DND-41 (cell line): ENCODE results near the gene TADA2B.

ENCODE experiments used
- ATAC-seq: fragments of 200-7000 bp; cut with Tn5 transposase; 3 replicates; pipeline ENCODE4 v1.9.1; 2021; ENCODE audit warnings: low read depth; ENCODE audit not compliant: insufficient read depth
- DNase-seq: peaks from one replicate; pipeline ENCODE4 v3.0.0-alpha.2; 2020
- H2AFZ ChIP-seq: 2 replicates; pipeline ENCODE4 v1.6.0; 2012; ENCODE audit warnings: low read depth, low read length
- H3K27ac ChIP-seq: 2 replicates; pipeline ENCODE4 v1.5.1; 2012; ENCODE audit warnings: low read length, inconsistent platforms
- H3K27me3 ChIP-seq: fragments of 200-600 bp; sonication (generic); 2 replicates; pipeline ENCODE4 v1.6.0; 2012; ENCODE audit warnings: low read length, mild to moderate bottlenecking, inconsistent platforms; ENCODE audit not compliant: insufficient read depth, poor library complexity
- H3K36me3 ChIP-seq: 2 replicates; pipeline ENCODE4 v1.5.1; 2012; ENCODE audit warnings: low read length, inconsistent platforms; ENCODE audit not compliant: insufficient read depth
- H3K4me1 ChIP-seq: 2 replicates; pipeline ENCODE4 v1.5.1; 2012; ENCODE audit warnings: mild to moderate bottlenecking, low read length; ENCODE audit not compliant: insufficient read depth
- H3K4me2 ChIP-seq: 2 replicates; pipeline ENCODE4 v1.6.0; 2012; ENCODE audit warnings: mild to moderate bottlenecking, moderate library complexity, low read length, inconsistent platforms; ENCODE audit not compliant: insufficient read depth
- H3K4me3 ChIP-seq, 2 experiments: fragments of 200-600 bp in 1 of 2; shearing (Covaris generic) in 1 of 2; 2 replicates each; pipeline ENCODE4 v1.5.1; 2012 to 2016; ENCODE audit warnings: inconsistent platforms in 2 of 2, low read length in 2 of 2, mild to moderate bottlenecking in 2 of 2, low read depth in 1 of 2, moderate library complexity in 1 of 2
- H3K79me2 ChIP-seq: 2 replicates; pipeline ENCODE4 v1.6.0; 2012; ENCODE audit warnings: low read length, inconsistent platforms; ENCODE audit not compliant: insufficient read depth
- H3K9ac ChIP-seq: 2 replicates; pipeline ENCODE4 v1.6.0; 2012; ENCODE audit warnings: low read depth, mild to moderate bottlenecking, inconsistent platforms, low read length, moderate library complexity
- H3K9me3 ChIP-seq: 2 replicates; pipeline ENCODE4 v1.5.1; 2012; ENCODE audit warnings: low read length, moderate library complexity, mild to moderate bottlenecking, inconsistent platforms; ENCODE audit not compliant: insufficient read depth, severe bottlenecking
- H4K20me1 ChIP-seq: 2 replicates; pipeline ENCODE4 v1.6.0; 2012; ENCODE audit warnings: low read length; ENCODE audit not compliant: insufficient read depth
- EZH2 ChIP-seq: IDR thresholded peaks from 3 replicates; pipeline ENCODE4 v1.6.1; 2012; ENCODE audit warnings: borderline replicate concordance, low read depth, mild to moderate bottlenecking, moderate library complexity, low read length, inconsistent platforms; ENCODE audit not compliant: severe bottlenecking
- TF ChIP-seq, protein P1 (sequence below): IDR thresholded peaks from 2 replicates; pipeline ENCODE4 v1.5.1; 2012; ENCODE audit warnings: borderline replicate concordance, low read length, moderate library complexity, mild to moderate bottlenecking; ENCODE audit not compliant: poor library complexity, severe bottlenecking; ENCODE audit errors: extremely low read depth

TADA2B gene, protein sequence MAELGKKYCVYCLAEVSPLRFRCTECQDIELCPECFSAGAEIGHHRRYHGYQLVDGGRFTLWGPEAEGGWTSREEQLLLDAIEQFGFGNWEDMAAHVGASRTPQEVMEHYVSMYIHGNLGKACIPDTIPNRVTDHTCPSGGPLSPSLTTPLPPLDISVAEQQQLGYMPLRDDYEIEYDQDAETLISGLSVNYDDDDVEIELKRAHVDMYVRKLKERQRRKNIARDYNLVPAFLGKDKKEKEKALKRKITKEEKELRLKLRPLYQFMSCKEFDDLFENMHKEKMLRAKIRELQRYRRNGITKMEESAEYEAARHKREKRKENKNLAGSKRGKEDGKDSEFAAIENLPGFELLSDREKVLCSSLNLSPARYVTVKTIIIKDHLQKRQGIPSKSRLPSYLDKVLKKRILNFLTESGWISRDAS

DNA sequence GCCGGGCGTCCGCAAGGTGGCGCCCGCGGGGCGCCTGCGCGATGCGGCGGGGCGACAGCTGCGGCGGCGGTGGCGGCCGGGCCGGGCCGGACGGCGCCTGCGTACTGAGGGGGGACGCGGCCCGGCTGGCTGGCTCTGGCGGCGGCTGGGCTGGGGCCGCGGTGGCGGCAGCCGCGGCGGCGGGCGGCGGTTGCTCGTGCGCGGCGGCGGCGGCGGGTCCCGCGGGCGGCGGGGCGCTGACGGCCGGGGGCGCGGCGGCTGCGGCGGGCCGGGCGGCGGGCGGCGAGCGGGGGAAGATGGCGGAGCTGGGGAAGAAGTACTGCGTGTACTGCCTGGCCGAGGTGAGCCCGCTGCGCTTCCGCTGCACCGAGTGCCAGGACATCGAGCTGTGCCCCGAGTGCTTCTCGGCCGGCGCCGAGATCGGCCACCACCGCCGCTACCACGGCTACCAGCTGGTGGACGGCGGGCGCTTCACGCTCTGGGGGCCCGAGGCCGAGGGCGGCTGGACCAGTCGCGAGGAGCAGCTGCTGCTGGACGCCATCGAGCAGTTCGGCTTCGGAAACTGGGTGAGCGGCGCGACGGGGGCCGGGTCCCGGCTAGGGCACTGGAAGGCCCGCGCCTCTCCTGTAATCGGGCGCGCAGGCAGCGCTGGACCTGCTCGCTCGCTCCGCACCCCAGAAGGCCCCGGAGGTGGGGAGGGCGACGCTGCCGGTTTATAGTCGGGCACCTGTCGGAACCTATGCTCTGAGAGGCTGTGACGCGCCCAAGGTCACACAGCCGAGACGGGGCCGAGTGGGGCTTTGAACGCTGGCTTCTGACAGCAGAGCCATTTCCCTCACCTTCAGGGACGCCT, at the start of gene TADA2B:
TSS of gene TADA2B (plus strand) at position 89 of the 853 bp plus-strand sequence. CDS start at position 297, 208 bp downstream.
- Histone ChIP-seq H4K20me1 (peaks cover 36% of the 10 kb centered on the region), H2AFZ (peak within 1 kb of the TSS; percentile 98), H3K9ac (peak within 1 kb of the TSS; percentile 97), H3K27ac (peak within 1 kb of the TSS; percentile 83), H3K4me2 (peak within 1 kb of the TSS; percentile 100), H3K4me1 (peaks cover 40% of the 10 kb centered on the region), H3K27me3 (peaks cover 3% of the 10 kb centered on the region), H3K9me3 (no peaks in the 10 kb centered on the region), H3K36me3 (peaks cover 11% of the 10 kb centered on the region; the same call in 1 of the 2 replicates), H3K79me2 (peaks cover 50% of the 10 kb centered on the region), H3K4me3 (peak within 1 kb of the TSS; percentile 94 to 100)
- no peak for TF ChIP-seq EZH2
- ATAC-seq (peak; percentile 39), DNase-seq (peak; percentile 42)

DNA sequence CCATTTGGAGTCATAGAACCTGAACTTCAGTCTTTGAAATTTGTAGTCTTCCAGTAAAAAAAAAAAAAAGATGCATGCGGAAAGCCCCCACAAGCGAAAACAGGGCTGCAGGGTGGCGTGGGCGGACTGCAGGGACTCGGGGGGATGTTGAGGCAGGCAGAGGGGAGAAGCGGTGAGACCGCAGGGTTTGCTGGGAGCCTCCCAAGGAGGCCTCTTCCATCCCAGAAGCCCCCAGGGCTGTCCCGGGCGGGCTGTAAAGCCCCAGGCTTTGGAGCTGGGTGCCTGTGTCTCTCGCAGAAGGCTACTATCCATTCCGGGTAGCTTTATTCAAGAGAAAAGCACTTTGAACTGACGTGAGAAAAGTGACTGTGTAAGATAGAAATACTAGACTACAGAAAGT, 46.7 kb upstream of the TADA2B start:
- no peaks in the 10 kb centered on the region for H3K9me3 ChIP-seq
- DNase-seq (no peak), ATAC-seq (no peak)
- no peak overlapping the region for H2AFZ ChIP-seq
- no peak overlapping the region for H3K9ac ChIP-seq
- no peak overlapping the region for H3K4me2 ChIP-seq
- no peak overlapping the region for H3K4me3 ChIP-seq
- H3K79me2 ChIP-seq: peaks cover 16% of the 10 kb centered on the region
- no peaks in the 10 kb centered on the region for H3K4me1 ChIP-seq
- peaks cover 15% of the 10 kb centered on the region for H4K20me1 ChIP-seq
- H3K36me3 ChIP-seq: peaks cover 67% of the 10 kb centered on the region
- no peak overlapping the region for H3K27ac ChIP-seq
- no peaks in the 10 kb centered on the region for H3K27me3 ChIP-seq
- no peak for TF ChIP-seq EZH2
- TF ChIP-seq, protein P1, sequence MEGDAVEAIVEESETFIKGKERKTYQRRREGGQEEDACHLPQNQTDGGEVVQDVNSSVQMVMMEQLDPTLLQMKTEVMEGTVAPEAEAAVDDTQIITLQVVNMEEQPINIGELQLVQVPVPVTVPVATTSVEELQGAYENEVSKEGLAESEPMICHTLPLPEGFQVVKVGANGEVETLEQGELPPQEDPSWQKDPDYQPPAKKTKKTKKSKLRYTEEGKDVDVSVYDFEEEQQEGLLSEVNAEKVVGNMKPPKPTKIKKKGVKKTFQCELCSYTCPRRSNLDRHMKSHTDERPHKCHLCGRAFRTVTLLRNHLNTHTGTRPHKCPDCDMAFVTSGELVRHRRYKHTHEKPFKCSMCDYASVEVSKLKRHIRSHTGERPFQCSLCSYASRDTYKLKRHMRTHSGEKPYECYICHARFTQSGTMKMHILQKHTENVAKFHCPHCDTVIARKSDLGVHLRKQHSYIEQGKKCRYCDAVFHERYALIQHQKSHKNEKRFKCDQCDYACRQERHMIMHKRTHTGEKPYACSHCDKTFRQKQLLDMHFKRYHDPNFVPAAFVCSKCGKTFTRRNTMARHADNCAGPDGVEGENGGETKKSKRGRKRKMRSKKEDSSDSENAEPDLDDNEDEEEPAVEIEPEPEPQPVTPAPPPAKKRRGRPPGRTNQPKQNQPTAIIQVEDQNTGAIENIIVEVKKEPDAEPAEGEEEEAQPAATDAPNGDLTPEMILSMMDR: no peak

DNA sequence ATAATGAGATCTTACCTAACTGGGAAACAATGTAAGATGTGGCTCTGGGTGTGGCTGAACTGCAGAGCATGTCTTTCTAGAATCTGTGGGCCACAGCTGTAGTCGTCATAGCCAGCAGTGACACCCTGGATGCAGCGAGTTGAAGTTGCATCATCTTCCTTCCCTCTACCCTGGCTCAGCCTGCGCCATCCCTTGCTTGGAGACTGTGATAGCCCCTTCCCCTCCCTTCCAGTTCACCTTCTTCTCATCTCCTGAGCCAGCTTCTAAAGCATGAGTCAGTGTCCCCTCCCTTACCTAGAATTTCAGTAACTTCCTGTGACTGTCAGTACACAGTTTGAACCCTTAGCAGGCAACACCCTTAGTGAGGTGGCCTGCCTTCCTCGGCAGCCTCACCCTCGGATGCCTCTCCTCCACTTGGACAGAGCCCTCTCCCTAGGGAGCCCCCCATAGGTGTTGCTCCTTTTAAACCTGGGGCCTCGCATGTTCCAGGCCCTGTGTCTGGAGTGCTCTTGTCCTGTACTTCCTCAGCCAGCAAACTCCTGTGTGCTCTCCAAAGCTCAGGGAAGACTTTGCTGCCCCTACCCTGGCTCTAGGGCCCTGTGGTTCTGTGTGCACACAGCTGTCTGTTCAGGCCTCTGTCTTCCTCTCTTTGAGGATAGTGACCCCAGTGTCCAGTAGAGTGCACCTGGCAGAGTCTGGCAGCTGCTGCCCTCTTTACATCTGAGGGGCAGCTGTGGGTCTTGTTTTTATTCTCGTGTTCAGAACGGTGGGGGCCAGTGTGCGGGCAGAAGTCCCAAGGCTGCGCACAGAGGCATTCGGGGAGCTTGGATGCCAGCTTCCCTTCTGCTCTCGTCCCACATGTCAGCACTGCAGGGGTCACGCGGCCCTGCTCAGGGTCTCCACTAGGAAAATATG, 43.7 kb upstream of the TADA2B start:
- H3K9me3 ChIP-seq: no peaks in the 10 kb centered on the region
- H3K4me1 ChIP-seq: no peaks in the 10 kb centered on the region
- no peak for DNase-seq
- H3K9ac ChIP-seq: no peak overlapping the region
- peaks cover 74% of the 10 kb centered on the region for H3K36me3 ChIP-seq
- ATAC-seq: peak; percentile 42; the same call in 1 of the 3 replicates
- H3K4me3 ChIP-seq: no peak overlapping the region
- no peaks in the 10 kb centered on the region for H3K79me2 ChIP-seq
- TF ChIP-seq, protein P1: no peak
- no peak for TF ChIP-seq EZH2
- no peak overlapping the region for H2AFZ ChIP-seq
- H4K20me1 ChIP-seq: peaks cover 6% of the 10 kb centered on the region; the same call in 1 of the 2 replicates
- H3K4me2 ChIP-seq: no peak overlapping the region
- H3K27ac ChIP-seq: no peak overlapping the region
- H3K27me3 ChIP-seq: no peaks in the 10 kb centered on the region
